ENCODE measurements around the gene SCRT2. TPM values are rescaled to one million over a fixed set of nuclear protein-coding genes. Genes with fewer than 3 reads are reported as not detected.

SCRT2 gene
- total RNA-seq, 1 experiment from 2014 or later, result not detected

GRCh38 chr20:618980-619379, 56.6 kb downstream of the SCRT2 start:
- Histone ChIP-seq H3K18ac (ENCODE audit: insufficient read length, low read depth, low read length) (no peak overlapping the region), H2AK5ac (ENCODE audit: insufficient read length, low read length) (no peak overlapping the region), H4K20me1 (ENCODE audit: control insufficient read depth, insufficient read depth, insufficient read length) (no peaks in the 10 kb centered on the region), H2BK20ac (ENCODE audit: low read depth, low read length, poor library complexity, severe bottlenecking) (no peak overlapping the region), H2BK120ac (ENCODE audit: low read depth, low read length, poor library complexity, severe bottlenecking) (no peak overlapping the region), H3K23ac (ENCODE audit: insufficient read length, low read depth, low read length) (no peak overlapping the region), H3K23me2 (ENCODE audit: insufficient read length, low read depth, low read length, poor library complexity, severe bottlenecking) (no peaks in the 10 kb centered on the region), H3K9ac (ENCODE audit: extremely low read depth, insufficient read length, low read length) (no peak overlapping the region), H4K5ac (ENCODE audit: insufficient read length, low read depth, low read length) (no peak overlapping the region), H3K9me3 (ENCODE audit: control insufficient read depth, low read depth, low read length) (peaks cover 4% of the 10 kb centered on the region), H3K4ac (ENCODE audit: low read depth, low read length) (no peak overlapping the region), H2BK15ac (ENCODE audit: low read depth, low read length) (no peak overlapping the region), H2AFZ (ENCODE audit: low read length) (no peak overlapping the region), H2BK12ac (ENCODE audit: insufficient read length, low read depth, low read length) (no peak overlapping the region), H4K91ac (ENCODE audit: insufficient read length, low read depth, low read length) (no peak overlapping the region), H3K79me1 (ENCODE audit: insufficient read depth, low read depth, low read length, poor library complexity, severe bottlenecking) (no peaks in the 10 kb centered on the region), H3K27ac (ENCODE audit: insufficient read length, low read depth, low read length) (no peak overlapping the region), H3K27me3 (ENCODE audit: insufficient read depth, low read length) (no peaks in the 10 kb centered on the region), H2BK5ac (ENCODE audit: insufficient read length, low read length) (no peak overlapping the region), H3K4me2 (ENCODE audit: insufficient read depth, insufficient read length, low read length) (no peak overlapping the region), H3K14ac (ENCODE audit: insufficient read depth, low read length) (no peak overlapping the region), H3K4me1 (ENCODE audit: insufficient read depth, low read length) (0 out of 2 replicates have a peak, but pooled peaks cover 5% of the 10 kb centered on the region), H3T11ph (ENCODE audit: low read length) (no peak overlapping the region), H3K79me2 (ENCODE audit: insufficient read depth, low read length) (no peaks in the 10 kb centered on the region), H3K56ac (ENCODE audit: insufficient read length, low read depth, low read length) (no peak overlapping the region), H4K8ac (replicated peaks; ENCODE audit: insufficient read length, low read depth, low read length) (no peak overlapping the region)
- peaks cover 6 to 7% of the 10 kb centered on the region in 2 experiments for H3K9me3 Mint-ChIP-seq
- no CpG with 5 or more reads among the region's 5 CpGs for WGBS (ENCODE audit: extremely low coverage, insufficient read length, low lambda C conversion rate)
- DNase-seq, result no peak
- H3K36me3 Mint-ChIP-seq (ENCODE audit: insufficient read depth in 1 of 3, low read depth in 3 of 3), result peaks cover 0 to 5% (median 0%) of the 10 kb centered on the region in 3 experiments; a peak in 2 of 7 replicates
- no peak overlapping the region for H3K27ac Mint-ChIP-seq
- no peak overlapping the region for H3K4me3 Mint-ChIP-seq
- peaks cover 13 to 22% of the 10 kb centered on the region in 2 experiments for H3K4me1 Mint-ChIP-seq
- peaks cover 16% of the 10 kb centered on the region for H3K27me3 Mint-ChIP-seq (ENCODE audit: low read depth)
- no peak for TF ChIP-seq CTCF (conservative IDR thresholded peaks at IDR 0.05)

Data from H9 (cell line).